SK-MEL-5 (cell line): Measurements from ENCODE around the gene GMPR2. TPM values are rescaled to one million over a fixed set of nuclear protein-coding genes. Genes with fewer than 3 reads are reported as not detected.

ENCODE experiments used
- DNase-seq: peaks from one replicate; pipeline ENCODE4 v3.0.0-alpha.2; 2016; ENCODE audit warnings: low read depth, low spot score
- in situ Hi-C: cut with HindIII; loops from 2 replicates; pipeline ENCODE4 v1.10.0; 2016; ENCODE audit warnings: low sequenced_read_pairs, high pct_unique_total_duplicates, low pct_unique_long_range_greater_than_20kb
- small RNA-seq, 2 experiments: library from RNA; depleted of rRNA; stranded (forward); fragments of <200 nt; gene quantifications; one replicate each; pipeline ENCODE3, GENCODE V24; 2014
- total RNA-seq: library from RNA; depleted of rRNA; stranded (reverse); fragments of >200 nt; shearing (Covaris generic); gene quantifications from 2 replicates; pipeline ENCODE4 v1.2.3, GENCODE V29; 2014; rRNA removed

Gene GMPR2
- total RNA-seq, 1 experiment from 2014 or later, result 56.3 TPM

GRCh38 chr14:24286996-24287395 lies 54.3 kb downstream of the GMPR2 start:
- in situ Hi-C loops, result no loop called here
- DNase-seq, result no peak

Small RNA genes within 50 kb of the gene (small RNA-seq; reads per million reads assigned to genes)
- 0 reads per million in 2 experiments for gene AL136295.4
- gene CHMP4A, result 0 reads per million in 2 experiments
- gene MDP1, result 0 reads per million in 2 experiments

Other genes with a start within 250 kb of the GMPR2 start
- 28.9 and 30.6 TPM in 2 replicates for gene DHRS4L2, start 244.0 kb upstream of the GMPR2 start, total RNA-seq
- 0.29 and 0.66 TPM in 2 replicates for gene CARMIL3, start 180.9 kb upstream of the GMPR2 start, total RNA-seq
- not detected in 2 replicates for gene CPNE6, start 161.4 kb upstream of the GMPR2 start, total RNA-seq
- 23.2 and 28.6 TPM in 2 replicates for gene PCK2, start 138.6 kb upstream of the GMPR2 start, total RNA-seq
- 43.7 and 49.5 TPM in 2 replicates for gene DCAF11, start 118.2 kb upstream of the GMPR2 start, total RNA-seq
- 2.5 and 2.6 TPM in 2 replicates for gene NRL, start 118.0 kb upstream of the GMPR2 start, total RNA-seq
- not detected in 2 replicates for gene FITM1, start 102.3 kb upstream of the GMPR2 start, total RNA-seq
- gene PSME1, start 96.7 kb upstream of the GMPR2 start, total RNA-seq, result 92.6 and 105 TPM in 2 replicates
- 12.3 and 13.9 TPM in 2 replicates for gene EMC9, start 91.3 kb upstream of the GMPR2 start, total RNA-seq
- 174 and 203 TPM in 2 replicates for gene PSME2, start 86.3 kb upstream of the GMPR2 start, total RNA-seq
- gene RNF31, start 85.4 kb upstream of the GMPR2 start, total RNA-seq, result 36.3 and 47.2 TPM in 2 replicates
- gene IRF9, start 71.7 kb upstream of the GMPR2 start, total RNA-seq, result 24.2 and 34.1 TPM in 2 replicates
- gene REC8, start 60.8 kb upstream of the GMPR2 start, total RNA-seq, result 0.69 and 1.1 TPM in 2 replicates
- gene IPO4, start 44.1 kb upstream of the GMPR2 start, total RNA-seq, result 52.1 and 67.3 TPM in 2 replicates
- gene TM9SF1, start 37.5 kb upstream of the GMPR2 start, total RNA-seq, result 56.9 and 57.5 TPM in 2 replicates
- not detected in 2 replicates for gene TSSK4, start 27.2 kb upstream of the GMPR2 start, total RNA-seq
- 42.2 and 44.2 TPM in 2 replicates for gene CHMP4A, start 19.4 kb upstream of the GMPR2 start, total RNA-seq
- gene MDP1, start 16.9 kb upstream of the GMPR2 start, total RNA-seq, result 8.3 and 14.0 TPM in 2 replicates
- 249 and 263 TPM in 2 replicates for gene NEDD8, start 562 bp upstream of the GMPR2 start, total RNA-seq
- 37.8 and 43.1 TPM in 2 replicates for gene TINF2, start 9.7 kb downstream of the GMPR2 start, total RNA-seq
- gene TGM1, start 30.2 kb downstream of the GMPR2 start, total RNA-seq, result 0.08 TPM in 1 of 2 replicates, not detected in the other
- gene RABGGTA, start 38.7 kb downstream of the GMPR2 start, total RNA-seq, result 23.9 and 25.7 TPM in 2 replicates
- gene DHRS1, start 66.9 kb downstream of the GMPR2 start, total RNA-seq, result 0.82 and 3.8 TPM in 2 replicates
- 22.9 and 25.1 TPM in 2 replicates for gene NOP9, start 66.9 kb downstream of the GMPR2 start, total RNA-seq
- gene CIDEB, start 75.0 kb downstream of the GMPR2 start, total RNA-seq, result 0.35 and 0.48 TPM in 2 replicates
- gene LTB4R2, start 77.2 kb downstream of the GMPR2 start, total RNA-seq, result 2.3 and 3.2 TPM in 2 replicates
- 0.98 and 1.7 TPM in 2 replicates for gene LTB4R, start 78.6 kb downstream of the GMPR2 start, total RNA-seq
- gene ADCY4, start 102.1 kb downstream of the GMPR2 start, total RNA-seq, result not detected in 2 replicates
- not detected in 2 replicates for gene RIPK3, start 107.1 kb downstream of the GMPR2 start, total RNA-seq
- gene NFATC4, start 135.3 kb downstream of the GMPR2 start, total RNA-seq, result 0.05 and 0.53 TPM in 2 replicates
- gene NYNRIN, start 166.1 kb downstream of the GMPR2 start, total RNA-seq, result 0.05 TPM in 1 of 2 replicates, not detected in the other
- gene CBLN3, start 196.7 kb downstream of the GMPR2 start, total RNA-seq, result 0.11 and 0.24 TPM in 2 replicates
- 30.9 and 37.5 TPM in 2 replicates for gene KHNYN, start 197.0 kb downstream of the GMPR2 start, total RNA-seq
- 6.2 and 12.5 TPM in 2 replicates for gene SDR39U1, start 209.8 kb downstream of the GMPR2 start, total RNA-seq